GM18526 (cell line): ENCODE measurements around the gene PRSS21.

ENCODE experiments used
- POLR2A ChIP-seq: IDR thresholded peaks from 3 replicates; pipeline ENCODE4 v1.6.1; 2011; ENCODE audit not compliant: insufficient read length; ENCODE audit errors: extremely low read depth

Gene PRSS21

DNA sequence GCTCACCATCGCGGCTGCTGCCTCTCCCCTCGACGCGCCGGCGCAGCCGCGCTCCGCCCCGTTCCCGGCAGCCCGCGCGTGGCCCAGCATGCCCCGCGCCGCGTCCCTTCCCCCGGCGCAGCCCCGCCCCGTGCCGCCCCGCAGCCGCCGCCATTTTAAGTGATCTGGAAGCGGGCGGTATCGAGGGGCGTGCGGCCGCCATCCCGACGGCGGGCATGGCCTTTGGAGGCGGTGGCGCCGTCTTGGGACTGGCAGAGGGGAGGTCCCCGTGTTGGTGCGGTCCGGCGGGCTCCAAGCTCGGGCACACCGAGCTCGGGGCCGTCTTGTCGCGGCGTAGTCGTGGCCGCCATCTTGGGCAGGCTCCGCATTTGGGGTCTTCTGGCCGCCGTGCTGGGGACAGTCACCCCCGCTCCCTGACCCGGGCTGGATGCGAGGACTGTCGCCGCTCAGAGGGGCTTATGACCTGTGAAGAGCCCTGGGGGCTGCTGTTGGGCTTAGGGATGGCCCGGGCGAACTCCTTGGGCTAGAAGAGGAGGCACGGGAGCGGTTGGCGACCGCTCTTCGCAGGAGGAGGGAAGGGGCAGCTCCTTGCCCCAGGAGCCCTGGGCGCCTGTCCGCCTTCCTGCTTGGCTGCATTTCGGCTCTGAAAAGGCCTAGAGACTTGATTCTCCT, 39.7 kb upstream of the PRSS21 start, which contains the start of gene ELOB:
Gene ELOB (minus strand): TSS at position 50 of the 672 bp plus-strand sequence. CDS start 41 bp downstream, at position 9.
- TF ChIP-seq POLR2A, result peak; percentile 75

DNA sequence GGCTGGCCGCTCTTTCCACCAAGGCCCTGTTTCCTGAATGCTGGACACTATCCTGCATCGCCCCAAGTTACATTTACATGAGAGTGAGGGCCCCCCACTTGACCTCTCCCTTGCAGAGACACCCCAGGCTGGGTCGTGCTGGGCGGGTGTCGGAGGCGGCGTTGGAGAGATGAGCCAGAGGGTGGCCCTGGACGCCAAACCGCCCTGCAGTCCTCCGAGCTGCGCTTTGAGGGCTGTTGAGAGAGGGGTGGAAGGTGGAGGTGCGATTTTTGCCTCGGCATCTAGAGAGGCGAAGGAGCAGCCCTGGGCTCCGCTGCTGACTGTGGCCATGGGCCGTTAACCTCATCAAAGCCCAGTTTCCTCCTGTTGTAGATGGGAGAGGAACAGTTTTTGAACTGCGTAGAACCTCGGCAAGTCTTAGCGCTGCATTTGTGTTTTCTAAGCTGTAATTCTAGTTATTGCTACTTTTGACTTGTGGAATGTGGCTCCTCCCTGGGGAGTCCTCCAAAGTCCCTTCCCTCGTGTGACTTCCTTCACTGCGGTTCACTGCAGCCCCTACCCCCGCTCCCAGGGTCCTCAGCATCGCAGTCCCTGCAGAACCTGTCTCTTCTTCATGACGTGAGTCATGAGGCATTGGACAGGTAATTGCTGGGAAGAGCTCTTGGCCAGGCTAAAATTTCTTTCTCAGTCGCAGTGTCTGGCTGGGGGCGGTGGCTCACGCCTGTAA, 39.0 kb upstream of the PRSS21 start:
- no peak for TF ChIP-seq POLR2A

DNA sequence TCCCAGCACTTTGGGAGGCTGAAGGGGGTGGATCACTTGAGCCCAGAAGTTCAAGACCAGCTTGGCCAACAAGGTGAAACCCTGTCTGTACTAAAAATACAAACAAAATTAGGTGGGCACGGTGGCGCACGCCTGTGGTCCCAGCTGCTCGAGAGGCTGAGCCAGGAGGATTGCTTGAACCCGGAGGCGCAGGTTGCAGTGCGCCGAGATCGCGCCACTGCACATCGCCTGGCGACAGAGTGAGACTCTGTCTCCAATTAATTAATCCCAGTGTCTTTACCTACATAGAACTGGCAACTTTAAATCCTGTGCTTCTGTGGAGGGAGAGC, 38.4 kb upstream of the PRSS21 start:
- TF ChIP-seq POLR2A, result no peak

DNA sequence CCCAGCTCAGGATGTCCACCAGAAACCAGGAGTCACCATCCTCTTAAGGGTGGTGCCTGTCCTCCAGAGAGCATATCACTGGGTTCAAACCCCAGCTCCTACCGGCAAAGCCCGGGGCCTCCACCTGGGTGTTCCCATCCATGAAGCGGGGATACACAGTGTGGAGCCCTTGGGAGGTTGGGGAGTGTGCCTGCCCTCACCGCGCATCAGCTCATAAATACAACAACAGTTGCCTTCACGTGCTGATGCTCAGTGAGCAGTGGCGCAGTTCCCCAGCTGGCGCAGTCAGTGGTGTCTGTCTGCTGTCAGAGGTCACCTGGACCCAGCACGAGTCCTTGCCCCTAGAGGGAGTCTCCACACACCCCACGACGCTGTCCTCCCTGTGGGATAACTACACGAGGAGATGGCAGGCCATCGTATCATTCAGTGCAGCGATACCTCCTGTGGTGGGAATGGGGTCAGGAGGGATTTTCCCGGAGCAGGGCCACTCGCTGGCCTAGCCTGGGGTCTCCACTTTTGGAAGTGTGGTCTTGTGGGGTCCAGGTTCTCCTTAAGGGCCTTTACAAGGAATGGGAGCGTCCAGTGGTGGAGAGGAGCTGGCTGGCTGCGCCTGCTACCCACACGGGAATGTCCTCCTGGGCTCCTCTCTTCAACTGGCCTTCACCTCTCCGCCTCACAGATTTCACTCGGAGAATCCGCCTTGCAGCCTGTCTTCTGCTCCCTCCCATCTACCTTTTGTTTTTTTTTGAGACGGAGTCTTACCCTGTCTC, 37.7 kb upstream of the PRSS21 start:
- no peak for TF ChIP-seq POLR2A

DNA sequence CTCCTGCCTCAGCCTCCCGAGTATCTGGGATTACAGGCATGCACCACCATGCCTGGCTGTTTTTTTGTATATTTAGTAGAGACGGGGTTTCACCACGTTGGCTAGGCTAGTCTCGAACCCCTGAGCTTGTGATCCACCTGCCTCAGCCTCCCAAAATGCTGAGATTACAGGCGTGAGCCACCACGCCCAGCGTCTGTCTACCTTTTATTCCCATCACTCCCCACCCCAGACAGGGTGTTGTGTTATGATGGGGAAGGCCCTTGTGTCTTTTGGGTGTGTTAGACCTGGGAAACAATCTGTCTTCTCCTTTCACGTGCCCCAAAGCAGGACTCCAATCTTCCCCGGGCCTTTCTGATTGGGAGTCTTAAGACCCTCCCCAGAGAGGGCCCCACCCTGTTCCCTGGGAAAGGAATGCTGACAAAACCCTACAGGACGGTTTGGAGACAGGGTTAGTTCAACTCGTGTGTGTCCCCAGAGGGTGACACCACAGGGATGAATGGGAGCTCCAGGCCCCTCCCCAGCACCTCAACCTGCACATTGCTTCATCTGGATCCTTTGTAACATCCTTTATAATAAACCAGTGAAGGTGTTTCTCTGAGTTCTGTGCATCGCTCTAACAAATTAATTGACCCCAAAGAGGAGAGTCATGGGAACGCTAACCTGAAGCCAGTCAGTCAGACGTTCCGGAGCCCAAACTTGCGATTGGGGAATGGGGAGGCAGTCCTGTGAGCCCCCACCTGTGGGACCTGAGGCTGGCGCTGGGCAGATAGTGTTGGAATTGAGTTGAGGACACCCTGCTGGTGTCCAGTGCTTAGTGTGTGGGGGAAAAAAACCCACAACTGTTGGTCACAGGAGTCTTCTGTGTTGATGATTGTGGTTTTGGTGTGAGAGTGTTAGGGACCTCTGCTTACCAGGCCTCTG, 36.8 kb upstream of the PRSS21 start:
- no peak for TF ChIP-seq POLR2A

DNA sequence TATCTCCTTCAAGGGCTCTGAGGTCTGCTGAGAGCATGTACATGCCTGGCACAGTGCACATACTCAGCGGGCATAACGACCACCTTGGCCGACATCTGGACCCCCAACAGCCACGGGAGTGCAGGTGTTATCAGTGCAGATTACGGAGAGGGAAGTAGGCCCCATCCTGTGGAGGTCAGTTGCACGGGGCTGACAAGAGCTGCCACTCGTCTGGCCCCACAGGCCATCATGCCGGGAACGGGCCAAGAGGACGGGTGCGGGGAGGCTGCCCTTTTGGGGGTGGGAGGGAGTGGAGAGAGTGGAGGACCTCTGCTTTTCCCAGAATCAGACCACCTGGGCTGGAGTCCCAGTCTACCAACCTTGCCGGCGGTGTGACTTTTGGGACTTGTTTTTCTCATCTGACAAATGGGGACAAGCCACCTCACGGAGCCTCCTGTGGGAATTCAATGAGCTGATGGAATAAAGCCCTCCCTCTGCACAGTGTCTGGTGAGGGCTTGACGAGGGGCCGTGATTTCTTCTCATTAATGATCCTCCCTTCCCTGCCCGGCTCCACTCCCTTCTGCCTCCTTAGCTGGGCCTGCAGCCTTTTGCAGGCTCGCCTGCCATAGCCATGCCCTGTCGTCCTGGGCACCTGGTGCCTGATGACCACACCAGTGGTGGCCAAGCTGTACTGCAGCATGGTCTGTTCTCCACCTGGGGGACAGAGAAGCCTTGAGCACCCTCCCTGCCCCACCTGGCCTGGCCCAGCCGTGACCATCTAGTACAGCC, 34.3 kb upstream of the PRSS21 start:
- TF ChIP-seq POLR2A, result no peak

DNA sequence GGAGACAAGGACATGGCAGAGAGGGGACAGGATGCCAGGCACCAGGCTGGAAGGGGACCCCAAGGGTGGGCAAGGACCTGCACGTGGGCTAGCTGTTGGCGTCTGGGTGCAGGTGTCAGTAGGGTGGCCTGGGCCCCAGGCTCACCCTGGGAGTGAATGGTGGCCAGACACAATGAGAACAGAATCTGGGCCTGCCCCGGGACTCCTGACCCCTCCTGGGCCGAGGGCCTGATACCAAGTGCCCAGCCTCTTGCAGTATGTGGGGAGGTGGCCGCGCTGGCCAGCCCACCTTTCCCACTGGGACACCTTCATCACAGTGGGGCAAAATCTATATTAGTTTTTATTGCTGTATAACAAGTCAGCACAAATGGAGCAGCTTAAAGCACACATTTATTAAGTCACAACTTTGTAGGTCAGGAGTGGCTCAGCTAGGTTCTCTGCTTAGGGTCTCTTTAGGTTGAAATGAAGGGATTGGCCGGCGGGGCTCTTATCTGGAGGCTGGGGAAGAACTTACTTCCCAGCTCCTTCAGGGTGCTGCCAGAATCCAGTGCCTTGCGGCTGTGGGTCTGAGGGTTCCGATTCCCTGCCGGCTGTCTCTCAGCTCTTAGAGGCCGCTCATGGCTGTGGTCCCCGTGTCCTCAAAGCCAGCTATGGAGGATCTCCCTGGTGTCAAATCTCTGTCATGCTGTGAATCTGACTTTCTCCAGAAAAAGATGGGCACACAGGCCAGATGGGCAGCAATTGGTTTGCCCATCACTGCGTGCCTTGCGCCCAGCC, 33.3 kb upstream of the PRSS21 start:
- TF ChIP-seq POLR2A, result no peak

DNA sequence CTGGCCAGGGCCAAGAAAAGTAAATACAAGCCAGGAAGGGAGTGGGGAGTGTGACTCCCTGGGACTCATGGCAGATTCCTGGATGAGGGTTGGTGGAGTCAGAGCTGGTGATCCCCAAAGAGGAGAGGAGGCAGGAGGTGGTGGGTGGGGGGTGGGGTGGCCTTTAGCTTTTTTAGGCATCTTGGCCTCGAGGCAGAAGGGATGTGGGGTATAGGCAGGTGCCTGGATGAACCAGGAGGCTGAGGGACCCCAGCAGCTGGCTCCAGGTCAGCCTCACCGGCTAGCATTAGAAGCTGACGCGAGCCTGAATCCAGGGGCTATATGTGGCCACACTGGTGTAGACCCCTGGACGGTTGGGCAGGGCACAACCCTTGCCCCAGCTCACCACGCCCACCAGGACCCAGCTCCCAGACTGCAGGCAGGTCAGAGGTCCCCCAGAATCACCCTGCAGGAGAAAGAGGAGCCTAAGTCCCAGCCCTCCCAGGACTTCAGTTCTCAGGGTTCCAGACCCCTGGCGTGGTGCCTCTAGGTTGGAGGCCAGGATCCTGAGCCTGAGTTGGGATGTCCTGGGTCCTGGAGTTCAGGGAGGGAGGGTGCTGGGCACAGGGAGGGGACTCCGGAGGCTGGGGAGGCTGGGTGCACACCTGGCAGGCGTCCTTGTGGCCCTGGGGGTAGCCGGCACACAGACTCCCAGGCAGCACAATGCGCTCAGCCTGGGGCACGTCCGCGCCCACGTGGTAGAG, 32.5 kb upstream of the PRSS21 start:
- no peak for TF ChIP-seq POLR2A

DNA sequence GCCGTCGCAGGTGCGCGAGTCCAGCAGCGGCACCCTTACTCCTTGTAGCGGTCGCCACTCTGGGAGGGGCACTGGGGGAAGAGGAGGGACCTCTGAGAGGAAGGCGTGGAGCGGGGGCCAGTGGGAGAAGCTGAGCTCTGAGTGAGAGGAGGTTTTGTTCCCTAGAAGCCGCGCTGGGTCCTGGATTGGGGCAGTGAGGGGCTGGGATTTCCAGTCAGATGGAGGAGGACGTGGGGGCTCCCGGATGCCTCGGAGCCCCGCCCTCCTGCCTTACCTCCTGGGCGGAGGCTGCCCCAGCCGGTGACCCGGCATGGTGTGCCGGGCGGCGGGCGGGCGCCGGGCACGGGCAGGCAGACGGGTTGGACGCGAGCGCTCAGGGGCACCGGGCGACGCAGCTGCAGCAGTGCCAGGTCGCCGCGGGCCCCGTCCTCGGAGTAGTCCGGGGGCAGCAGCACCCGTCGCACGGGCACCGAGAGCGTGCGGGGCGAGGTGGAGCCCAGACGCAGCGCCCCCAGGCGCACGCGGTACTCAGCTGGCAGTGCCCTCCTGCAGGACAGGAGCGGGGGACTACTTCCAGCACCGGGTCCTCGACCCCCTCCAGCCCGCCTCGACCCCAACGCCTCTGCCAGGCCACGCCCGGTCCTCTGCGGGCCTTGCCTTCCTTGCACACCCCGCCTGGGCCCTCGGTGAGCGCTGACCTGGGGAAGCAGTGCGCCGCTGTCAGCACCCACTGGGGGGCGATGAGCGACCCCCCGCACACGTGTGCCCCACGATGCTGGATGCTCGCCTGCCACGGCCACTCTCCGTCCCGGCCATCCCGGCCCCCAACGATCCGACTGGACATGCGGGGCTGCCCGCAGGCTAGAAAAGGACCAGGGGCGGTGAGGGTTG, 31.7 kb upstream of the PRSS21 start:
- no peak for TF ChIP-seq POLR2A

DNA sequence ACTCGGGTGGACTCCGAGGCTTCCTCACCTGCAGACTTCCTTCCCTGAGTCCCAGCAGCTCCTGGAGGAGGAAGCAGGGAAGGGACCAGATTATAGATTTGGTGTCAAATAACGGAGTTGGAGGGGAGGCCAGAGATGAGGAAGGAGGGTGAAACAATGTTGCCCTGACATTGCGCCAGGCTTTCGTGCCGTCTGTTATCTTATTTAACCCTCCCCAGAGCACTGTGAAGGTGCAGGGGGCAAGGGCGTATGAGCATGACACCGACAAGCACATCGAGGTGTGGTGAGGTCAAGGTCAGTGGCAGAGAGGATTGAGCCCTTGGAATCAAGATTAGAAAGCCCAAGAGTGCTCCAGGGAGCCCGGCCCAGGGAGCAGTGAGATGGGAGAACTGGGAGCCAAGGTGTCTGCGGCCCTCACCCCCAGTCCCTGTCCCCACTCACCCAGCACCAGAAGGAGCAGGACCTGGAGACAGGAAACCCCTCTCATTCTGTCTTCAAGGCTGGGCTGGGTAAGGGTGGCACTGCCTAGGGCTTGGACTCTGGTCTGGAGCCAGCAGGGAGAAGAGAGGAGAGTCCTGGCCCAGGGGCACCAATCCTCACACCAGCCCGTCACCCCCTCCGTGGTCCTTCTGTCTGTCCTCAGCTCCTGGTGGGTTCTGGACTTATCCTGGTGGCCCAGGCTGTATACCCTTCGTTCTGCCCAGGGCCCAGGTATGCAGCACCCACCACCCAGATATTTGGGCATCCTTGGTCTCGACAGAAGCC, 30.8 kb upstream of the PRSS21 start:
- TF ChIP-seq POLR2A, result no peak

DNA sequence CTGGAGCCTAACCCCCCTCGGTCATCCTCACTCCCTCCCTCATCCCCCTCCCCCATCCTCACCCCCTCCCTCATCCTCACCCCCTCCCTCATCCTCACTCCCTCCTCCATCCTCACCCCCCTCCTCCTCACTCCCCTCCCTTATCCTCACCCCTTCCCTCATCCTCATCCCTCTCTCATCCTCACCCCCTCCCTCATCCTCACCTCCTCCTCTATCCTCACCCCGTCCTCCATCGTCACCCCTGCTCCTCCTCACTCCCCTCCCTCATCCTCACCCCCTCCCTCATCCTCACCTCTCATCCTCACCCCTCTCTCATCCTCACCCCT, 30.2 kb upstream of the PRSS21 start:
- TF ChIP-seq POLR2A, result no peak
